Heart left ventricle (tissue), 13 donors: ENCODE data around the gene B4GALNT3.

Experiments used
- POLR2A ChIP-seq, 2 donors: fragments of 450-650 bp; IDR thresholded peaks; one replicate each; pipeline ENCODE4 v1.6.1; 2017; ENCODE audit warnings: antibody characterized with exemption in 2 of 2, mild to moderate bottlenecking in 2 of 2, moderate library complexity in 2 of 2
- TF ChIP-seq, protein P1 (sequence below), 12 donors: fragments of 200-600 bp; sonication (generic) in 4 of 12; IDR thresholded peaks; one replicate each; pipeline versions ENCODE4 v1.5.0 to v1.8.0; 2018 to 2022; ENCODE audit warnings: antibody characterized with exemption in 12 of 12, mild to moderate bottlenecking in 5 of 12
- donor health status: ischemic (EF 13 %, LVEDD 7.1; RV severe dilation, severe dysfunction).
- donor health status: DM: no; HTN: yes; CAD: no.
- donor health status: DM: no; HTN: no; CAD: no.
- donor health status: ischemic (EF 25% LVEDD 6.9; RV normal size, moderate dysfunction).
- donor health status: ischemic (EF 25% LVEDD 5.7; RV mildly dilated, moderate dysfunction).
- donor health status: ischemic (EF 35%, LVEDD 5.7; RV mildly dilated, moderate dysfunction).
- donor health status: nonischemic (EF 11% LVEDD 7.7; RV severe dilation, severe dysfunction).
- donor health status: DM: yes; HTN: yes; CAD: no.
- donor health status: PGD.
- donor health status: ischemic (EF 29% LVEDD 5.4; RV normal size, mild dysfunction).
- donor health status: nonischemic (EF 23%, LVEDD 6.1; RV moderate dilation, normal function).

DNA sequence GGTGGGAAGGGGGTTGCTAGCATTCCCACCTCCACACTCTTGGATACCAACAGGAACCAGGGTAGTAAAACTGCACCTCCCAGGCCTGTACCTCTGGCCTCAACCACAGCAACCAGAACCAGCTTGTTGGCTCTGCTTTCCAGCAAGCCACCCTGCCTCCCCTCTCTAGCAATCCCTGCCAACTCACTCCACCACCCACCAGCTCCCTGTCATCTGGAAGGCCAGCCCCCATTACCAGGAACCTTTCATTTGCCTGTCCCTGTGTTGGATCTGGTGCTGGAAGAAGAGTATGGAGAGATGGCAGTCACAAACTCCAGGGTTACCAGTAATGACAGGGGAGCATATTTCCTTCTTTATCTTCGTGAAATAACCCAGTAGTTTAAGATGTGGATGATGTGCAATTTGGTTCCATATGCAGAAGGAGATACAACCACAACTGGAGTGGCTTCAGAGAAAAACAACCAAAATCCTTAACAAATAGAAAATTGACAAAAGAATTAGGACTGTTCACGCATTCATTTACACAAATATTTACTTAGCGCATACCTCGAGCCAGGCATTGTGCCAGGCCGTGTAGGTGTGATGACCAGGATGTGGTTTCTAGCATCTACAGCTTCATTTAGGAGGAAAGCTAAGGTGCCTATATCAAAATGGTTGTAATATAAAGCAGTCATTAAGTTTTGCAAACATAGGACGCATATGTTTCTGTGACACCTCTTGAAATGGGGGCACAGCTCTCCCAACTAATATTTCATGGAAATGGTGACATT lies 3.4 kb downstream of the B4GALNT3 start:
- TF ChIP-seq, protein P1, sequence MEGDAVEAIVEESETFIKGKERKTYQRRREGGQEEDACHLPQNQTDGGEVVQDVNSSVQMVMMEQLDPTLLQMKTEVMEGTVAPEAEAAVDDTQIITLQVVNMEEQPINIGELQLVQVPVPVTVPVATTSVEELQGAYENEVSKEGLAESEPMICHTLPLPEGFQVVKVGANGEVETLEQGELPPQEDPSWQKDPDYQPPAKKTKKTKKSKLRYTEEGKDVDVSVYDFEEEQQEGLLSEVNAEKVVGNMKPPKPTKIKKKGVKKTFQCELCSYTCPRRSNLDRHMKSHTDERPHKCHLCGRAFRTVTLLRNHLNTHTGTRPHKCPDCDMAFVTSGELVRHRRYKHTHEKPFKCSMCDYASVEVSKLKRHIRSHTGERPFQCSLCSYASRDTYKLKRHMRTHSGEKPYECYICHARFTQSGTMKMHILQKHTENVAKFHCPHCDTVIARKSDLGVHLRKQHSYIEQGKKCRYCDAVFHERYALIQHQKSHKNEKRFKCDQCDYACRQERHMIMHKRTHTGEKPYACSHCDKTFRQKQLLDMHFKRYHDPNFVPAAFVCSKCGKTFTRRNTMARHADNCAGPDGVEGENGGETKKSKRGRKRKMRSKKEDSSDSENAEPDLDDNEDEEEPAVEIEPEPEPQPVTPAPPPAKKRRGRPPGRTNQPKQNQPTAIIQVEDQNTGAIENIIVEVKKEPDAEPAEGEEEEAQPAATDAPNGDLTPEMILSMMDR (IDR thresholded peaks at IDR 0.05): no peak
- TF ChIP-seq POLR2A (IDR thresholded peaks at IDR 0.05): no peak
